Measurements from ENCODE around the gene PRKCH. TPM values are rescaled to one million over a fixed set of nuclear protein-coding genes. Genes with fewer than 3 reads are reported as not detected.

Gene PRKCH
- polyA plus RNA-seq, 1 donor from 2014 or later: 2.0 TPM

DNA sequence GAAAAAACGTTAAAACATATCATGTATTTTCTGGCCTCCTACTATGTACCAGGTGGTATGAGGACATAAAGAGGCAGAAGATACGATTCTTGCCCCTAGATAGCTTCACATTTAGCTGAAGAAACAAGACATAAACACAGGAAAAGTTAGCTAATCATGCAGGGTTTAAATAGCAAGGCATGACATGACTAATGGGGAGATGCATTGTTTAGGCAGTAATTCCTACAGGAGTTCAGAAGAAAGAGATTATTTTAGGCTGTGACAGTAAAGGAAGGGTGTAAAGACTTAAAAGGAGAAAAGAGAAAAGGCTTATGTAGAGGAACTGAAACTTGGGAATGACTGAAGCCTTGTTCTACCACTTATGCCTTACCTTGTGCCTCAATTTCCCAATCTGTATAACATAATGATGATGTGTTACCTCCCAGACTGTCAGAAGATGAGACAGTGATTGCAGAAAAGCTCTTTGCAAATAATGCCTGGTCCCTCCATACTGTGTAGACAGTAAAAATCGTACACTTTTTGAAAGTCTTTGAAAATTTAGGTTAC lies 44.4 kb downstream of the PRKCH start:
- no peak for TF ChIP-seq POLR2AphosphoS5 (IDR thresholded peaks at IDR 0.05)
- Histone ChIP-seq H3K4me3 (ENCODE audit: low read length) (no peak overlapping the region), H2AFZ (ENCODE audit: low read depth, low read length) (no peak overlapping the region), H3K9me3 (ENCODE audit: low read length) (no peaks in the 10 kb centered on the region), H3K36me3 (ENCODE audit: insufficient read depth, low read length) (no peaks in the 10 kb centered on the region), H4K20me1 (ENCODE audit: insufficient read depth) (no peaks in the 10 kb centered on the region), H3K9ac (ENCODE audit: low read length) (no peak overlapping the region), H3K4me2 (ENCODE audit: low read length) (no peak overlapping the region), H3F3A (ENCODE audit: insufficient read depth, low read length, poor library complexity, severe bottlenecking) (no peaks in the 10 kb centered on the region), H3K27ac (ENCODE audit: low read length) (no peak overlapping the region), H3K9me2 (ENCODE audit: insufficient read depth, low read length) (no peaks in the 10 kb centered on the region), H3K79me2 (replicated peaks; ENCODE audit: insufficient read depth, low read length) (no peaks in the 10 kb centered on the region), H3K27me3 (ENCODE audit: insufficient read depth, low read depth, low read length) (no peaks in the 10 kb centered on the region)

DNA sequence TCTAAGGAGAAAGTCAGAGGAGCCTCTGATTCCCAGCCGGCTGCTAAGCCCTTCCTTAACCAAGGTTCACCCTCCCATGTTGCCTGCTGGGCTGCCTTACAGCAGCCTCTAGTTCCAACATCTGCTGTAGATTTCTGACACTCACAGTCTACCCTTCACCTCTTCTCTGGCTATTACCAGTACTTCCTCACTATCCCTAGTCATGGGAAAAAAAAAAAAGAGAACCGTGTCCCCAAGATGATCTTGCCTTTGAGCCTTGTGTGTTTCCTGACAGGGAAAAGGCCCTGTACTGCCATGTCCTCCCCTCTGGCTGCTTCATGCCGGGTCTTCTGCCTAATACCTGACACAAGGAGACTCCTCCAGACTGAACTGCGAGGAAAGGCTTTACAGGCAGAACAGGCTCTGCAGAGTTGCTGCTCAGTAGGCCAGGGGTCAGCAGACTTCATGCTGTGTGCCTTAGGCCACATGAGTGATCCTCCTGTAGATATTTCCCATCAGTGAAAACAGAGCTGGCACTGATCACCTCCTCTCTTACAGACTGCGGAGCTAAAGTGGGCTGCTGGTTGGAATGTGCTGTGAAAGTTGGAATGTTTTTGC lies 46.8 kb downstream of the PRKCH start:
- Histone ChIP-seq H3K9me3 (ENCODE audit: low read length) (no peaks in the 10 kb centered on the region), H3F3A (ENCODE audit: insufficient read depth, low read length, poor library complexity, severe bottlenecking) (no peaks in the 10 kb centered on the region), H3K27me3 (ENCODE audit: insufficient read depth, low read depth, low read length) (no peaks in the 10 kb centered on the region), H3K9me2 (ENCODE audit: insufficient read depth, low read length) (no peaks in the 10 kb centered on the region), H3K27ac (ENCODE audit: low read length) (no peak overlapping the region), H3K4me2 (ENCODE audit: low read length) (no peak overlapping the region), H3K9ac (ENCODE audit: low read length) (no peak overlapping the region), H3K79me2 (replicated peaks; ENCODE audit: insufficient read depth, low read length) (no peaks in the 10 kb centered on the region), H3K36me3 (ENCODE audit: insufficient read depth, low read length) (no peaks in the 10 kb centered on the region), H4K20me1 (ENCODE audit: insufficient read depth) (no peaks in the 10 kb centered on the region), H2AFZ (ENCODE audit: low read depth, low read length) (no peak overlapping the region), H3K4me3 (ENCODE audit: low read length) (no peak overlapping the region)
- no peak for TF ChIP-seq TAF1 (IDR thresholded peaks at IDR 0.05; ENCODE audit: low read depth)
- TF ChIP-seq SMC3 (conservative IDR thresholded peaks at IDR 0.05; ENCODE audit: poor library complexity): no peak
- no peak for TF ChIP-seq EP300 (conservative IDR thresholded peaks at IDR 0.05; ENCODE audit: poor library complexity, severe bottlenecking)
- TF ChIP-seq MXI1 (conservative IDR thresholded peaks at IDR 0.05; ENCODE audit: poor library complexity, severe bottlenecking): no peak
- no peak for TF ChIP-seq REST (IDR thresholded peaks at IDR 0.05; ENCODE audit: borderline replicate concordance)
- no peak for TF ChIP-seq EZH2 (IDR thresholded peaks at IDR 0.05; ENCODE audit: borderline replicate concordance, insufficient read depth, low read length, poor library complexity, severe bottlenecking)
- no peak for TF ChIP-seq POLR2AphosphoS5 (IDR thresholded peaks at IDR 0.05)
- TF ChIP-seq RAD21 (conservative IDR thresholded peaks at IDR 0.05): no peak
- TF ChIP-seq, protein P1, sequence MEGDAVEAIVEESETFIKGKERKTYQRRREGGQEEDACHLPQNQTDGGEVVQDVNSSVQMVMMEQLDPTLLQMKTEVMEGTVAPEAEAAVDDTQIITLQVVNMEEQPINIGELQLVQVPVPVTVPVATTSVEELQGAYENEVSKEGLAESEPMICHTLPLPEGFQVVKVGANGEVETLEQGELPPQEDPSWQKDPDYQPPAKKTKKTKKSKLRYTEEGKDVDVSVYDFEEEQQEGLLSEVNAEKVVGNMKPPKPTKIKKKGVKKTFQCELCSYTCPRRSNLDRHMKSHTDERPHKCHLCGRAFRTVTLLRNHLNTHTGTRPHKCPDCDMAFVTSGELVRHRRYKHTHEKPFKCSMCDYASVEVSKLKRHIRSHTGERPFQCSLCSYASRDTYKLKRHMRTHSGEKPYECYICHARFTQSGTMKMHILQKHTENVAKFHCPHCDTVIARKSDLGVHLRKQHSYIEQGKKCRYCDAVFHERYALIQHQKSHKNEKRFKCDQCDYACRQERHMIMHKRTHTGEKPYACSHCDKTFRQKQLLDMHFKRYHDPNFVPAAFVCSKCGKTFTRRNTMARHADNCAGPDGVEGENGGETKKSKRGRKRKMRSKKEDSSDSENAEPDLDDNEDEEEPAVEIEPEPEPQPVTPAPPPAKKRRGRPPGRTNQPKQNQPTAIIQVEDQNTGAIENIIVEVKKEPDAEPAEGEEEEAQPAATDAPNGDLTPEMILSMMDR (IDR thresholded peaks at IDR 0.05; ENCODE audit: poor library complexity, severe bottlenecking): no peak
